ENCODE data around the gene PDCD6IP.

PDCD6IP gene

DNA sequence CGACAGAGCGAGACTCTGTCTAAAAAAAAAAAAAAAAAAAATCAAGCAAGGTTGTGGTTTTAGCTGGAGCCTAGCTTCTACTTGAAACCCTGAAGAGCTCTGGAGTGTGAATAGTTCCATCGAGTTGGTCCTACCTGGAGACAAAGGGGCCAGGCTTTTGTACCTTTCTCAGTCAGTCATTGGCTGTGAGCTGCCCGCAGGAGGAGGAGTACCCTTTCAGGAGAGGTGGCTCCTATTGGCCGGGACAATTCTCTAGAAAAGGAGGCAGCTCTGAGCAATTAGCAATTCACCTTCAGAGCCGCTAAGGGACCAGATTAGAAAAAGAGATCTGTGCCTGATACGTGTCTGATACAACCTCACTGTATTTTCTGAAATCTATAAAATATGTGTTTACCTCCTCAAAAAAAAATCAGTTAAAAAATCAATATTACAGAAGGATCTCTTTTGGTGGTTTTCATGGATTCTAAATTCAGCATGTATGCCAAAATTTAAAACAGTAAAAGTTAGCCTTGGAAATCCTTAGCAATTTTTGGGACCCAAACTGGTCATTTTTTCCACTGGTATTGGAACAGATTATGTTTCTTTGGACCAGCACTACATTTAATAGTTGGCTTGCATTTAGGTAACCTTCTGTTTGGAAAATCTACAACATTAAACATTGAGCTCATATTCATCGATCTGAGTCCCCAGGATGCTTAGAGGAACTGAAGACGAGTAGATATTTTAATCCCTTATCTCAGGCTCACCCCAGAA lies 29.7 kb upstream of the PDCD6IP start:
- no peak overlapping the region for H3K4me2 ChIP-seq (ENCODE audit: low read depth, low read length, poor library complexity, severe bottlenecking)
- TF ChIP-seq, protein P1, sequence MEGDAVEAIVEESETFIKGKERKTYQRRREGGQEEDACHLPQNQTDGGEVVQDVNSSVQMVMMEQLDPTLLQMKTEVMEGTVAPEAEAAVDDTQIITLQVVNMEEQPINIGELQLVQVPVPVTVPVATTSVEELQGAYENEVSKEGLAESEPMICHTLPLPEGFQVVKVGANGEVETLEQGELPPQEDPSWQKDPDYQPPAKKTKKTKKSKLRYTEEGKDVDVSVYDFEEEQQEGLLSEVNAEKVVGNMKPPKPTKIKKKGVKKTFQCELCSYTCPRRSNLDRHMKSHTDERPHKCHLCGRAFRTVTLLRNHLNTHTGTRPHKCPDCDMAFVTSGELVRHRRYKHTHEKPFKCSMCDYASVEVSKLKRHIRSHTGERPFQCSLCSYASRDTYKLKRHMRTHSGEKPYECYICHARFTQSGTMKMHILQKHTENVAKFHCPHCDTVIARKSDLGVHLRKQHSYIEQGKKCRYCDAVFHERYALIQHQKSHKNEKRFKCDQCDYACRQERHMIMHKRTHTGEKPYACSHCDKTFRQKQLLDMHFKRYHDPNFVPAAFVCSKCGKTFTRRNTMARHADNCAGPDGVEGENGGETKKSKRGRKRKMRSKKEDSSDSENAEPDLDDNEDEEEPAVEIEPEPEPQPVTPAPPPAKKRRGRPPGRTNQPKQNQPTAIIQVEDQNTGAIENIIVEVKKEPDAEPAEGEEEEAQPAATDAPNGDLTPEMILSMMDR (conservative IDR thresholded peaks at IDR 0.05; ENCODE audit: low read length), result no peak
- no peak for TF ChIP-seq EZH2phosphoT487 (IDR thresholded peaks at IDR 0.05; ENCODE audit: borderline replicate concordance)
- H3K36me3 ChIP-seq (ENCODE audit: insufficient read depth, low read length), result no peaks in the 10 kb centered on the region
- no peaks in the 10 kb centered on the region for H3K9me2 ChIP-seq (replicated peaks; ENCODE audit: low read depth, low read length)
- no peaks in the 10 kb centered on the region for H3F3A ChIP-seq (ENCODE audit: low read depth)
- H2AFZ ChIP-seq (ENCODE audit: low read length), result no peak overlapping the region
- H4K20me1 ChIP-seq (ENCODE audit: insufficient read depth, low read length, poor library complexity, severe bottlenecking), result no peaks in the 10 kb centered on the region
- H3K9me3 ChIP-seq (ENCODE audit: insufficient read depth, low read depth, low read length), result no peaks in the 10 kb centered on the region
- H3K79me2 ChIP-seq (ENCODE audit: insufficient read depth, low read length), result no peaks in the 10 kb centered on the region
- no peak overlapping the region for H3K9ac ChIP-seq (ENCODE audit: low read depth, low read length, poor library complexity, severe bottlenecking)
- H3K4me1 ChIP-seq (ENCODE audit: insufficient read depth, low read length, poor library complexity, severe bottlenecking), result no peaks in the 10 kb centered on the region
- H3K4me3 ChIP-seq (ENCODE audit: low read length, poor library complexity, severe bottlenecking), result no peak overlapping the region
- H3K27me3 ChIP-seq (ENCODE audit: insufficient read depth, low read length, poor library complexity, severe bottlenecking), result no peaks in the 10 kb centered on the region

DNA sequence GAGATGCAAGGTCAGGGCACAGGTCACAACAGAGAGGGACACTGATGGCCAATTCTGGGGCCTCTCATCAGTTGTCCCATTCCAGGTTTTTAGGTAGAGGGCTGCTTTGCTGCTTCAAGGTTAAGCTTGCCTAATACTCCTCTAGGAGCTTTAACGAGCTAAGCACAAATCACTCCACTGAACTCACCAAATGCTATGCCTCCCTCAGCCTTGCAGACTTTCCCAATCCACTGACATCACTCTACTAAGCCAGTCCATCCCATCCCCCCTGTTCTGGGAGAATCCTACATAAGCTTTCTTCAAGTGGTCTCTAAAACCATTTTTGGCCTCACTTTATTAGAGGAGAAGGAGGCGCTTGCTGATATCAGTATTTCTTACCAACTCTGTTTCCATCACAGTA lies 24.8 kb upstream of the PDCD6IP start:
- no peak overlapping the region for H2AFZ ChIP-seq (ENCODE audit: low read length)
- H3K9me3 ChIP-seq (ENCODE audit: insufficient read depth, low read depth, low read length), result no peaks in the 10 kb centered on the region
- no peaks in the 10 kb centered on the region for H3K9me2 ChIP-seq (replicated peaks; ENCODE audit: low read depth, low read length)
- TF ChIP-seq, protein P1 (conservative IDR thresholded peaks at IDR 0.05; ENCODE audit: low read length), result no peak
- no peak for TF ChIP-seq EZH2phosphoT487 (IDR thresholded peaks at IDR 0.05; ENCODE audit: borderline replicate concordance)
- H3K36me3 ChIP-seq (ENCODE audit: insufficient read depth, low read length), result no peaks in the 10 kb centered on the region
- no peak overlapping the region for H3K4me2 ChIP-seq (ENCODE audit: low read depth, low read length, poor library complexity, severe bottlenecking)
- H4K20me1 ChIP-seq (ENCODE audit: insufficient read depth, low read length, poor library complexity, severe bottlenecking), result no peaks in the 10 kb centered on the region
- H3K4me1 ChIP-seq (ENCODE audit: insufficient read depth, low read length, poor library complexity, severe bottlenecking), result no peaks in the 10 kb centered on the region
- no peaks in the 10 kb centered on the region for H3F3A ChIP-seq (ENCODE audit: low read depth)
- H3K79me2 ChIP-seq (ENCODE audit: insufficient read depth, low read length), result no peaks in the 10 kb centered on the region
- H3K9ac ChIP-seq (ENCODE audit: low read depth, low read length, poor library complexity, severe bottlenecking), result no peak overlapping the region
- H3K27me3 ChIP-seq (ENCODE audit: insufficient read depth, low read length, poor library complexity, severe bottlenecking), result no peaks in the 10 kb centered on the region
- no peak overlapping the region for H3K4me3 ChIP-seq (ENCODE audit: low read length, poor library complexity, severe bottlenecking)

DNA sequence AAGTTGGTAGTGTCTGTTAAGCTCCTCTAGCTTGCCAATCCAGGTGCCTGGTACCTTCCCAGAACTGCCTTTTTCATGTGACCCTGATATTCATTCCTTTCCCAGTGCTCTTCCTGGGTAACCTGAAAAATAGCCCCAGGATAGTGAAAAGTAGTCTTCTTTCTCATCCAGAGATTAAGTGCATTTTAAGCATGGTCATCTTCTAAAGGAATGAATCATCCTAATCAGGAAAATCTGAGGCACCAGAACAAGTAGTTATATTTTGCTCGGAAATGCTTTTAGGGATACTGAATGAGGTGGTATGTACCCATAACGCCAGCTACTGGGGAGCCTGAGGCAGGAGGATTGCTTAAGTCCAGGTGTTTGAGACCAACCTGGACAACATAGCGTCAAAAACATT lies 23.1 kb upstream of the PDCD6IP start:
- TF ChIP-seq, protein P1 (conservative IDR thresholded peaks at IDR 0.05; ENCODE audit: low read length), result no peak
- TF ChIP-seq EZH2phosphoT487 (IDR thresholded peaks at IDR 0.05; ENCODE audit: borderline replicate concordance), result no peak
- Histone ChIP-seq H3K36me3 (ENCODE audit: insufficient read depth, low read length) (no peaks in the 10 kb centered on the region), H3K79me2 (ENCODE audit: insufficient read depth, low read length) (no peaks in the 10 kb centered on the region), H2AFZ (ENCODE audit: low read length) (no peak overlapping the region), H3F3A (ENCODE audit: low read depth) (no peaks in the 10 kb centered on the region), H3K4me1 (ENCODE audit: insufficient read depth, low read length, poor library complexity, severe bottlenecking) (no peaks in the 10 kb centered on the region), H3K4me3 (ENCODE audit: low read length, poor library complexity, severe bottlenecking) (no peak overlapping the region), H4K20me1 (ENCODE audit: insufficient read depth, low read length, poor library complexity, severe bottlenecking) (no peaks in the 10 kb centered on the region), H3K27me3 (ENCODE audit: insufficient read depth, low read length, poor library complexity, severe bottlenecking) (no peaks in the 10 kb centered on the region), H3K4me2 (ENCODE audit: low read depth, low read length, poor library complexity, severe bottlenecking) (no peak overlapping the region), H3K9me2 (replicated peaks; ENCODE audit: low read depth, low read length) (no peaks in the 10 kb centered on the region), H3K9me3 (ENCODE audit: insufficient read depth, low read depth, low read length) (no peaks in the 10 kb centered on the region), H3K9ac (ENCODE audit: low read depth, low read length, poor library complexity, severe bottlenecking) (no peak overlapping the region)

Measured in Loucy (cell line).